IPS-15b (cell line): ENCODE results near the gene PAOX.

ENCODE experiments used
- H3K27me3 ChIP-seq: one replicate; pipeline ENCODE4 v1.6.1; 2013; ENCODE audit warnings: low read length; ENCODE audit not compliant: control insufficient read depth, insufficient read depth
- H3K36me3 ChIP-seq: one replicate; pipeline ENCODE4 v1.6.1; 2013; ENCODE audit warnings: low read length; ENCODE audit not compliant: control insufficient read depth, insufficient read depth
- H3K4me1 ChIP-seq: one replicate; pipeline ENCODE4 v1.6.1; 2013; ENCODE audit warnings: mild to moderate bottlenecking, low read length; ENCODE audit not compliant: control insufficient read depth, insufficient read depth
- H3K4me3 ChIP-seq: one replicate; pipeline ENCODE4 v1.5.1; 2013; ENCODE audit warnings: low read depth, low read length
- H3K9ac ChIP-seq: one replicate; pipeline ENCODE4 v1.6.1; 2013; ENCODE audit warnings: low read depth, mild to moderate bottlenecking, low read length
- H3K9me3 ChIP-seq: one replicate; pipeline ENCODE4 v1.6.1; 2013; ENCODE audit warnings: mild to moderate bottlenecking, low read length; ENCODE audit not compliant: control insufficient read depth, insufficient read depth

The PAOX gene

GRCh38 chr10:133379152-133379800, at the start of gene PAOX:
Gene PAOX, plus strand, starts transcription at chr10:133379262. Its CDS starts 55 bp downstream, at chr10:133379317.
- H3K4me3 ChIP-seq, result peak within 1 kb of the TSS; percentile 80
- no peak within 1 kb of the TSS for H3K9ac ChIP-seq
- H3K36me3 ChIP-seq, result no peaks in the 10 kb centered on the region
- H3K27me3 ChIP-seq, result peaks cover 58% of the 10 kb centered on the region
- no peaks in the 10 kb centered on the region for H3K4me1 ChIP-seq
- H3K9me3 ChIP-seq, result no peaks in the 10 kb centered on the region

- Histone ChIP-seq H3K36me3 (no peaks in the 10 kb centered on the region), H3K4me1 (peaks cover 8% of the 10 kb centered on the region), H3K27me3 (peaks cover 80% of the 10 kb centered on the region), H3K9ac (no peak overlapping the region), H3K4me3 (no peak overlapping the region), H3K9me3 (no peaks in the 10 kb centered on the region)
These were observed 49.4 kb upstream of the PAOX start for GRCh38 chr10:133329491-133330202.

DNA sequence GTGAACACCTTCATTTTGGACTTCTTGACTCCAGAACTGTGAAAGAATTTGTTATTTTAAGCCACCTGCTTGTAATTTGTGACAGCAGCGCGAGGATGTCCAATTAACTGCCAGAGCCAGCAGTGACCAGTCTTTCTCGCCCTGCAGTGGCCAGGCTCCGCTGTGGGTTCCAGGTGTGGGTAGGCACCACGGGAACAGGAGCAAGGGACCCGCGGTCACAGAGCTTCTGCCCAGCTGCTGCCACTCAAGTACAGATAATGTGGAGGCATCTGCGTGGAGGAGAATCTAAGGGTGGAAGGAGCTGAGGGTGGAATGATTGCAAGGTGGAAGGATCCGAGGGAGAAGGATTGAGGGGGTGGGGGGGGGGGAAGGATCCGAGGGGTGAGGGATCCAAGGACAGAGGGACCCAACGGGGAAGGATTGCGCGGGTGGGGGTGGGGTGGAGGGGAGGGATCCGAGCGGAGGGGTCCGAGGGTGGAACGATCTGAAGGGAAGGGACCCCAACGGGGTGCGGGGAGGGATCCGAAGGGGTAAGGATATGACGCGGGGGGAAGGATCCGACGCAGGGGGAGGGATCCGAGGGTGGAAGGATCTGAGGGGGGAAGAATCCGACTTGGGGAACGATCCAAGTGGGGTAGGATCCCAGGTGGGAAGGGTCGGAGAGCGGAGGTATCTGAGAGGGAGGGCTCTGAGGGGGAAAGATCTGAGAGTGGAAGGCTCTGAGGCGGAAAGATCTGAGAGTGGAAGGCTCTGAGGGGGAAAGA, 45.9 kb upstream of the PAOX start:
- peaks cover 86% of the 10 kb centered on the region for H3K27me3 ChIP-seq
- H3K36me3 ChIP-seq, result no peaks in the 10 kb centered on the region
- no peaks in the 10 kb centered on the region for H3K9me3 ChIP-seq
- H3K4me3 ChIP-seq, result no peak overlapping the region
- H3K4me1 ChIP-seq, result peaks cover 5% of the 10 kb centered on the region
- no peak overlapping the region for H3K9ac ChIP-seq

DNA sequence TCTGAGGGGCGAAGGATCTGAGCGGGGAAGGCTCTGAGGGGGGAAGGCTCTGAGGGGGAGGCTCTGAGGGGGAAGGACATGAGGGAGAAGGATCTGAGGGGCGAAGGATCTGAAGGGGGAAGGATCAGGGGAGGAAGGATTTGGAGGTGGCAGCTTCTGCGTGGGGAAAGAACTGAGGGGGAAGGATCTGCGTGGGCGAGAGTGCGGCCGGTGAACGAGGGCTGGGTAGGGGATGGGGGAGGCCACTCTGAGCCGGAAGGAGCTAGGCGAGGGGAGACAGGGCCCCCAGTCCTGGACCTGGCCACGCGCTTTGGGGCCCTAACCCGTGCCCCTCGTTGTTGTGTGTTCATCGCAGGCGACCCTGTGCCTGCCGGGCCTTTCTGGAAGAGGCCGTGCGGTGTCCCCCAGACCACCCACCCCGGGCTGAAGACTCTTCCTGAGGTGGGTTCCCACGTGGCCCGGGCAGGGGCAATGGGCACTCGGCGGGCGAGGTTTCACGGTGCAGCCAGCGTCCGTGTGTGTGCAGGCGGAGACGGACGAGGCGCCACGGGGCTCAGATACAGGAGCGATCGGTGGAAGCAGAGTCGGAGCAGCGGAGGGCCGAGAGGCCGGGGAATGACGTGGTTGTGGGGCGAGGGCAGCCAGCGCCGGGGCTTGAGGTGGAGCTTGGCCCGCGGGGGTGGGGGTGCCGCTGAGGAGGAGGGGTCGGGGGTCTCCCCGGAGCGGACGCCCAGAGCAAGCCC, 44.4 kb upstream of the PAOX start:
- no peaks in the 10 kb centered on the region for H3K9me3 ChIP-seq
- no peak overlapping the region for H3K9ac ChIP-seq
- no peaks in the 10 kb centered on the region for H3K4me1 ChIP-seq
- H3K36me3 ChIP-seq, result no peaks in the 10 kb centered on the region
- peaks cover 83% of the 10 kb centered on the region for H3K27me3 ChIP-seq
- peak overlapping the region; percentile 45 for H3K4me3 ChIP-seq

DNA sequence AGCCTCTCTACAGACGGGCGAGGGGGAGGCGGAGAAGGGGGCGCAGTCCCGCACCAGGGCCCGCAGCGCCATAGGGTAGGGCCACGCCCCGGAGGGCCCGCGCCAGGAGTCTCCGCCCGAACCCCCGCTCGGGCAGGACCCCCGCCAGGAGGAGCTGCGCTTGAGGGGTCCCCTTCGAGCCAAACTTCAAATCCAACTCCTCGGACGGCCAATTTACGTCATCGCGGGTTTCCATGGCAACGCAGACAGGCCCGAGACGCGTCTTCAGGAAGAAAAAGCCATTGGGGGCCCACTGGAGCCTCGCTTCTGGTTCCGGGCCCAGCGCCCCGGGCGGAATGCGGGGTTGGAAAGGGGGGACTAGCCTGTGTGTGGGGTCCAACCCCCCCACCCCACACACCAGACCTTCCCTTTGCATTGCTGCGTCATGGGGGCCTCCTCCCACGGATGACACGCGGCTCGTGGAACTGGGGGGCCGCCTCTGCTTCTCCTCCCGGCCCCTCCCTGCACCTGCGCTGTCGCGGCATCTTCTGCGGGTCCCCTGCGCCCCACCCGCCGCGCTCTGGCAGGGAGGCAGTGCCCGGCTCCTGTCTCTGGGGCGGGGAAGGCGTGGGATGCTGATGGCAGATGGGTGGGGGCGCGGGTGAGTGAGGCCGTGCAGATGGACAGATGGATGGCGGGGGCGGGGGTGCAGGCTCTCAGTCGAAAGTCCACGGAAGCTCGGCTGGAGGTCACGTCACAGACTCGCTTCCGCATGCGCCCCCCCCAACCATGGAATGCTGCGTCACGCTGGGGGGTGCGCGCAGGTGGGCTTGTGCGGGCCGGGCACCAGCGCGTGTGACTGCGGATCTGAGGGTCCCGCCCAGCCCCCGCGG, 43.6 kb upstream of the PAOX start:
- no peak overlapping the region for H3K9ac ChIP-seq
- peak overlapping the region; percentile 45 for H3K4me3 ChIP-seq
- no peaks in the 10 kb centered on the region for H3K36me3 ChIP-seq
- no peaks in the 10 kb centered on the region for H3K9me3 ChIP-seq
- no peaks in the 10 kb centered on the region for H3K4me1 ChIP-seq
- H3K27me3 ChIP-seq, result peaks cover 83% of the 10 kb centered on the region

GRCh38 chr10:133336118-133336576, 42.9 kb upstream of the PAOX start:
- no peaks in the 10 kb centered on the region for H3K9me3 ChIP-seq
- peak overlapping the region; percentile 18 for H3K4me3 ChIP-seq
- no peaks in the 10 kb centered on the region for H3K36me3 ChIP-seq
- H3K9ac ChIP-seq, result no peak overlapping the region
- peaks cover 78% of the 10 kb centered on the region for H3K27me3 ChIP-seq
- no peaks in the 10 kb centered on the region for H3K4me1 ChIP-seq

GRCh38 chr10:133336577-133337369, 42.3 kb upstream of the PAOX start, which contains the start of gene CALY:
Gene CALY, minus strand, starts transcription at chr10:133336896. Its CDS starts 7,907 bp downstream, at chr10:133328989.
- no peaks in the 10 kb centered on the region for H3K9me3 ChIP-seq
- no peak within 1 kb of the TSS for H3K9ac ChIP-seq
- peak within 1 kb of the TSS; percentile 18 for H3K4me3 ChIP-seq
- peaks cover 74% of the 10 kb centered on the region for H3K27me3 ChIP-seq
- no peaks in the 10 kb centered on the region for H3K4me1 ChIP-seq
- H3K36me3 ChIP-seq, result no peaks in the 10 kb centered on the region

DNA sequence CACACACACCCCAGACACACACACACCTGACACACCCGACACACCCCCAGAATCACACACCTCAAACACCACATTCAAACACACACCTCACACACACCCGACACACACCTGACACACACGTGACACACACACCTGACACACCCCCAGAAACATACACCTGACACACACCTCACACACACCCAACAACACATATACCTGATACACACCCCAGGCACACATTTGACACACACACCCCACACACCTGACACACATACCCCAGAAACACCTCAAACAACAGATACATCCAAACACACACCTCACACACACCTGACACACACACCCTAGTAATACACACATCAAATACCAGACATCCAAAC, 41.7 kb upstream of the PAOX start:
- no peaks in the 10 kb centered on the region for H3K9me3 ChIP-seq
- H3K4me3 ChIP-seq, result no peak overlapping the region
- peaks cover 68% of the 10 kb centered on the region for H3K27me3 ChIP-seq
- no peaks in the 10 kb centered on the region for H3K36me3 ChIP-seq
- no peaks in the 10 kb centered on the region for H3K4me1 ChIP-seq
- no peak overlapping the region for H3K9ac ChIP-seq

DNA sequence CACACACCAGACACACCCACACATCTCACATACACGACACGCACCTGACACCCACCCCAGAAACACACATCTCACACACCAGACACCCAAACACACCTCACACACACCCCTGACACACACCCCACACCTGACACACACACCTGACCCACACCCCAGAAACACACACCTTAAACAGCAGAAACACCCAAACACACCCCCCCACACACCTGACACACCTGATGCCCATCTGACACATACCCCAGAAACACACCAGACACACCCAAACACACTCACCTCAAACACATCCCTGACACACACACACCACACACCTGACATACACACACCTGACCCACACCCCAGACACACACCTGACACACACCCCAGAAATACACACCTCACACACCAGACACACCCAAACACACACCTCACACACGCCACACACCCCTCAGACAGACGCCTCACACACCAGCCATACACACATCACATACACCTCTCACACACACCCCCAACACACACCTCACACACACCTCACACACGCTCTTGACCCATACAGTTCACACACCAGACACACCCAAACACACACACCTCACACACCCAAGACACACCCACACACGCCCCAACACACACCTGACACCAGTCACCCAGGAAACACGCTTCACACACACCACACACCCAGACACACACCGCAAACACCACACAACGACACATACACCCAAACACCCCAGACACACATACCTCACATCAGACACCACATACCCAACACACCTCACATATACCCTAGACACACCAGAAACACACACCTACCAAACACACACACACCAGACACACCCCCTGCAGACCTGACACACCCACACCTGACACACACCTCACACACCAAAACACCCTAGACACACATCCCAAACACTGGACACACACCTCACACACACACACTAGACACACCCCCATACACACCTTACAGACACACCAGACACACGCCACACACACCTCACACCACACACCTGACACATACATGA, 40.7 kb upstream of the PAOX start:
- Histone ChIP-seq H3K36me3 (no peaks in the 10 kb centered on the region), H3K9ac (no peak overlapping the region), H3K27me3 (peaks cover 60% of the 10 kb centered on the region), H3K4me3 (no peak overlapping the region), H3K4me1 (no peaks in the 10 kb centered on the region), H3K9me3 (no peaks in the 10 kb centered on the region)
